ENCODE data around the gene USP10.

The USP10 gene

DNA sequence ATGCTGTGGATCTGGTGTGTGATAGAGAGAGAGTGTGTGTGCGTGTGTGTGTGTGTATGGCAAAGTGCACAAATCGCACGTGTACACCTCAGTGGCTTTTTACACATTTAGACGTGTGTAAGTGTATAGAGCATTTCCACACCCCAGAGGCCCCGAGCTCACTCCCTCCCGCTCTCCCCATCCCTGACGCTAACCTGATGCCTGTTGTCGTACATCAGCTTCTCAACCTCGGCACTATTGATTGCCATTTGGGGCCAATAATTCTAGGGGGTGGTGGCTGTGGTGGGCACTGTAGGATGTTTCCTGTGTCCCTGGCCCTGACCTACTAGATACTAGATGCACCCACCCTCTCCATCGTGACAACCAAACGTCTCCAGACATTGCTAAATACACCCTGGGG, 89.6 kb downstream of the USP10 start:
- Histone ChIP-seq H3K14ac (ENCODE audit: low read length in 2 of 2) (no peak overlapping the region), H2AK5ac (ENCODE audit: low read length, severe bottlenecking) (no peak overlapping the region), H3K9ac (ENCODE audit: low read length) (peak overlapping the region; percentile 50)

DNA sequence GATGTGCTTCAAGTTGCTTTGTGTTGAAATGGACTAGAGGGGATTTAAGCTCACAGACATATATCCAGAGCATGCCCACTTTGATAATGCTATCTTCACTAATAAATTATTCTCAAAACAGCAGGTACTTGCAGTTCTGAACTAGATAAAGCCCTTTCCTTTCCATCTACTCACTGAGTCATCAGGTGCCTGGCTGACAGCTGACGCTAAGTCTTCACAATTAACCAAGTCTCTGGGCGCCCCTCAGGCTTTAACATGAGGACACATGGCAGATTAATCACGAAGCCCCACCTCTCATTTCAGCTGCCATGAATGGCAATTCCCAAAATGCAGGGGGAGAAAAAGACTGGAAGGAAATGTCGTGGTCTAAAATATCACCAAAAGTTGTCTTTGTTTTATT, 90.5 kb downstream of the USP10 start:
- Histone ChIP-seq H4K8ac (ENCODE audit: low read length) (no peak overlapping the region), H3K9ac (ENCODE audit: low read length) (no peak overlapping the region), H3K18ac (ENCODE audit: low read depth in 1 of 2, low read length in 2 of 2) (no peak overlapping the region), H4K91ac (ENCODE audit: low read length) (no peak overlapping the region), H3K14ac (ENCODE audit: low read length in 2 of 2) (no peak overlapping the region), H3K23ac (ENCODE audit: low read length in 2 of 2) (no peak overlapping the region), H2BK120ac (ENCODE audit: low read depth, low read length) (no peak overlapping the region), H3K27me3 (ENCODE audit: control insufficient read depth in 1 of 2, insufficient read depth in 1 of 2, low read length in 2 of 2) (no peaks in the 10 kb centered on the region), H3K27ac (ENCODE audit: low read length, poor library complexity, severe bottlenecking) (no peak overlapping the region), H2AFZ (ENCODE audit: low read depth, low read length) (no peak overlapping the region), H2BK5ac (ENCODE audit: low read depth, low read length, poor library complexity, severe bottlenecking) (no peak overlapping the region), H2BK15ac (ENCODE audit: low read depth, poor library complexity, severe bottlenecking) (no peak overlapping the region), H3K79me1 (replicated peaks; ENCODE audit: low read length, poor library complexity, severe bottlenecking) (no peaks in the 10 kb centered on the region), H3K36me3 (ENCODE audit: control insufficient read depth in 1 of 2, insufficient read depth in 2 of 2, low read depth in 1 of 2, low read length in 2 of 2) (peaks cover 2 to 19% of the 10 kb centered on the region in 2 experiments), H3K9me3 (ENCODE audit: control insufficient read depth, low read length) (no peaks in the 10 kb centered on the region), H3K4me3 (ENCODE audit: insufficient read depth in 1 of 2, low read depth in 1 of 2, low read length in 2 of 2) (no peak overlapping the region), H2AK5ac (ENCODE audit: low read length, severe bottlenecking) (no peak overlapping the region), H3K4ac (ENCODE audit: low read depth in 1 of 2, low read length in 2 of 2) (no peak overlapping the region), H3K4me2 (ENCODE audit: low read length, poor library complexity, severe bottlenecking) (no peak overlapping the region), H2BK12ac (ENCODE audit: low read length in 2 of 2) (no peak overlapping the region), H3K4me1 (ENCODE audit: control insufficient read depth, insufficient read depth, low read depth, low read length) (peaks cover 12% of the 10 kb centered on the region)
- no peak for DNase-seq
- 93% methylated on average over 2 of the region's 4 CpGs for WGBS

More for the DNA sequence above, 89.6 kb downstream of the USP10 start:
- Histone ChIP-seq H3K18ac (ENCODE audit: low read depth in 1 of 2, low read length in 2 of 2) (no peak overlapping the region), H3K23ac (ENCODE audit: low read length in 2 of 2) (no peak overlapping the region), H2AFZ (ENCODE audit: low read depth, low read length) (no peak overlapping the region), H3K9me3 (ENCODE audit: control insufficient read depth, low read length) (no peaks in the 10 kb centered on the region), H2BK12ac (ENCODE audit: low read length in 2 of 2) (no peak overlapping the region), H3K4me2 (ENCODE audit: low read length, poor library complexity, severe bottlenecking) (no peak overlapping the region), H3K4me1 (ENCODE audit: control insufficient read depth, insufficient read depth, low read depth, low read length) (peaks cover 12% of the 10 kb centered on the region), H3K27ac (ENCODE audit: low read length, poor library complexity, severe bottlenecking) (no peak overlapping the region), H2BK15ac (ENCODE audit: low read depth, poor library complexity, severe bottlenecking) (no peak overlapping the region), H3K36me3 (ENCODE audit: control insufficient read depth in 1 of 2, insufficient read depth in 2 of 2, low read depth in 1 of 2, low read length in 2 of 2) (peaks cover 2 to 16% of the 10 kb centered on the region in 2 experiments), H2BK5ac (ENCODE audit: low read depth, low read length, poor library complexity, severe bottlenecking) (no peak overlapping the region), H3K4me3 (ENCODE audit: insufficient read depth in 1 of 2, low read depth in 1 of 2, low read length in 2 of 2) (peak overlapping the region in 1 of 2 experiments; percentile 61), H2BK120ac (ENCODE audit: low read depth, low read length) (no peak overlapping the region), H3K79me1 (replicated peaks; ENCODE audit: low read length, poor library complexity, severe bottlenecking) (no peaks in the 10 kb centered on the region), H4K8ac (ENCODE audit: low read length) (no peak overlapping the region), H3K27me3 (ENCODE audit: control insufficient read depth in 1 of 2, insufficient read depth in 1 of 2, low read length in 2 of 2) (no peaks in the 10 kb centered on the region), H4K91ac (ENCODE audit: low read length) (no peak overlapping the region), H3K4ac (ENCODE audit: low read depth in 1 of 2, low read length in 2 of 2) (no peak overlapping the region)
- DNase-seq, result no peak
- 96% methylated on average over 9 of the region's 11 CpGs for WGBS

DNA sequence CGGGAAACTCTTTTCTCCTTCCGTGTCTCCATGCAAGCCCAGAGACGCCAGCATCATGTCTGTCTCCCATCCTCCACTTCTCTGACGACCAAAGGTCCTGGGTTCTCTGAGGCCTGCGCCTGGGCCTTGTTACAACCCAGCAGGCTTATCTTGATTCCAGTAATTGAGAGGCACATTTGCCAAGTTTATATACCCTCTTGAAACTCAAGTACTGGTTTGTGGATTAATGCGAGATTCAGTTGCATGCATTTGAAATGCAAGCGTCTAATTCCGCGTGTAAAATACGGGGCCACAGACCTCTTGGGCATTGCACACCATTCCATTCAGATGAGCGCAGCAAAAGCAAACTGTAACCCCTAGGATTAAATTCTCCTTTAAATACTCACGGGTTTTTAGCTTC, 91.3 kb downstream of the USP10 start:
- Histone ChIP-seq H3K4me2 (ENCODE audit: low read length, poor library complexity, severe bottlenecking) (no peak overlapping the region), H2BK120ac (ENCODE audit: low read depth, low read length) (no peak overlapping the region), H3K4me1 (ENCODE audit: control insufficient read depth, insufficient read depth, low read depth, low read length) (peaks cover 9% of the 10 kb centered on the region), H3K18ac (ENCODE audit: low read depth in 1 of 2, low read length in 2 of 2) (no peak overlapping the region), H3K4me3 (ENCODE audit: insufficient read depth in 1 of 2, low read depth in 1 of 2, low read length in 2 of 2) (no peak overlapping the region), H4K8ac (ENCODE audit: low read length) (no peak overlapping the region), H2BK12ac (ENCODE audit: low read length in 2 of 2) (no peak overlapping the region), H3K79me1 (replicated peaks; ENCODE audit: low read length, poor library complexity, severe bottlenecking) (no peaks in the 10 kb centered on the region), H2AFZ (ENCODE audit: low read depth, low read length) (no peak overlapping the region), H3K23ac (ENCODE audit: low read length in 2 of 2) (no peak overlapping the region), H2BK5ac (ENCODE audit: low read depth, low read length, poor library complexity, severe bottlenecking) (no peak overlapping the region), H3K27me3 (ENCODE audit: control insufficient read depth in 1 of 2, insufficient read depth in 1 of 2, low read length in 2 of 2) (no peaks in the 10 kb centered on the region), H2BK15ac (ENCODE audit: low read depth, poor library complexity, severe bottlenecking) (no peak overlapping the region), H3K14ac (ENCODE audit: low read length in 2 of 2) (no peak overlapping the region), H4K91ac (ENCODE audit: low read length) (no peak overlapping the region), H3K36me3 (ENCODE audit: control insufficient read depth in 1 of 2, insufficient read depth in 2 of 2, low read depth in 1 of 2, low read length in 2 of 2) (peaks cover 0 to 19% of the 10 kb centered on the region in 2 experiments), H3K9me3 (ENCODE audit: control insufficient read depth, low read length) (no peaks in the 10 kb centered on the region), H3K9ac (ENCODE audit: low read length) (no peak overlapping the region), H3K27ac (ENCODE audit: low read length, poor library complexity, severe bottlenecking) (no peak overlapping the region), H3K4ac (ENCODE audit: low read depth in 1 of 2, low read length in 2 of 2) (no peak overlapping the region), H2AK5ac (ENCODE audit: low read length, severe bottlenecking) (no peak overlapping the region)
- WGBS, result 87% methylated on average over 10 of the region's 12 CpGs
- peak; percentile 36 for DNase-seq

DNA sequence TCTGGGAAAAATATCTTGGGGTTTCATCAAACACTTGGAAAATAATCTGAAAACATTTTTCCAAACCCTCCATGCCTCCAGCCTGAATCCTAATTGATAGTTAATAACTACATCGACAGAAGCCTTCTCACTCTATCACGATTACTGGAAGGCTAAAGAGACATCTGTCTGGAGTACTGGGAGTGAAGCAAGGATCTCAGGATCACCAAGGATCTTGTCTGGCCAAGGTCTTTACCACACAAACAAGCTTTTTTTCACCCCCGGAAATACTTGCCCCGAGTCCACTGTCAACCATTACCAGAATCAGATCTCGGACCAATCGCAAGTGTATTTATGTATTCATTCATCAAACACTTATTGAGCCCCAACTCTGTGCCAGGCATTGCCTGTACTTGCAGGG, 91.7 kb downstream of the USP10 start:
- no peaks in the 10 kb centered on the region for H3K9me3 ChIP-seq (ENCODE audit: control insufficient read depth, low read length)
- no peak overlapping the region for H3K23ac ChIP-seq (ENCODE audit: low read length in 2 of 2)
- peaks cover 6% of the 10 kb centered on the region for H3K4me1 ChIP-seq (ENCODE audit: control insufficient read depth, insufficient read depth, low read depth, low read length)
- DNase-seq, result no peak
- no peak overlapping the region for H3K4ac ChIP-seq (ENCODE audit: low read depth in 1 of 2, low read length in 2 of 2)
- no peak overlapping the region for H4K8ac ChIP-seq (ENCODE audit: low read length)
- no peaks in the 10 kb centered on the region for H3K79me1 ChIP-seq (replicated peaks; ENCODE audit: low read length, poor library complexity, severe bottlenecking)
- H3K18ac ChIP-seq (ENCODE audit: low read depth in 1 of 2, low read length in 2 of 2), result no peak overlapping the region
- no peak overlapping the region for H4K91ac ChIP-seq (ENCODE audit: low read length)
- H3K27me3 ChIP-seq (ENCODE audit: control insufficient read depth in 1 of 2, insufficient read depth in 1 of 2, low read length in 2 of 2), result no peaks in the 10 kb centered on the region
- no peak overlapping the region for H2BK15ac ChIP-seq (ENCODE audit: low read depth, poor library complexity, severe bottlenecking)
- WGBS, result 100% methylated on average over 6 of the region's 6 CpGs
- H2BK5ac ChIP-seq (ENCODE audit: low read depth, low read length, poor library complexity, severe bottlenecking), result no peak overlapping the region
- H3K4me3 ChIP-seq (ENCODE audit: insufficient read depth in 1 of 2, low read depth in 1 of 2, low read length in 2 of 2), result no peak overlapping the region
- H2BK120ac ChIP-seq (ENCODE audit: low read depth, low read length), result no peak overlapping the region
- H3K14ac ChIP-seq (ENCODE audit: low read length in 2 of 2), result no peak overlapping the region
- no peak overlapping the region for H2BK12ac ChIP-seq (ENCODE audit: low read length in 2 of 2)
- H2AK5ac ChIP-seq (ENCODE audit: low read length, severe bottlenecking), result no peak overlapping the region
- H3K36me3 ChIP-seq (ENCODE audit: control insufficient read depth in 1 of 2, insufficient read depth in 2 of 2, low read depth in 1 of 2, low read length in 2 of 2), result peaks cover 0 to 19% of the 10 kb centered on the region in 2 experiments
- no peak overlapping the region for H3K4me2 ChIP-seq (ENCODE audit: low read length, poor library complexity, severe bottlenecking)
- no peak overlapping the region for H3K9ac ChIP-seq (ENCODE audit: low read length)
- no peak overlapping the region for H3K27ac ChIP-seq (ENCODE audit: low read length, poor library complexity, severe bottlenecking)
- no peak overlapping the region for H2AFZ ChIP-seq (ENCODE audit: low read depth, low read length)

Measured in mesenchymal stem cell (in vitro differentiated cells and primary cell).